HepG2 (cell line): ENCODE results near the gene LIPA. TPM values are rescaled to one million over a fixed set of nuclear protein-coding genes. Genes with fewer than 3 reads are reported as not detected.

Experiments used
- CEBPG ChIP-seq: IDR thresholded peaks from 2 replicates; pipeline ENCODE4 v1.6.1; 2016
- FLYWCH1 ChIP-seq: sonication (generic); formaldehyde crosslinking; IDR thresholded peaks from 2 replicates; pipeline ENCODE4 v1.8.1; 2023; ENCODE audit warnings: mild to moderate bottlenecking, missing genetic modification reagents
- GTF2F1 ChIP-seq: fragments of 150-350 bp; IDR thresholded peaks from 2 replicates; pipeline ENCODE4 v1.6.1; 2014; ENCODE audit warnings: low read length
- HDAC6 ChIP-seq: fragments of 200-600 bp; sonication (generic); IDR thresholded peaks from 2 replicates; pipeline ENCODE4 v1.7.0; 2017; ENCODE audit warnings: mild to moderate bottlenecking, antibody characterized with exemption, low read length, low read depth
- HNRNPH1 ChIP-seq: fragments of 200-400 bp; formaldehyde crosslinking; optimal IDR thresholded peaks from 2 replicates; pipeline ENCODE3; 2017; ENCODE audit warnings: mild to moderate bottlenecking, low read depth, low read length
- HNRNPL ChIP-seq: fragments of 200-400 bp; formaldehyde crosslinking; IDR thresholded peaks from 2 replicates; pipeline ENCODE4 v1.6.1; 2017; ENCODE audit warnings: mild to moderate bottlenecking, low read depth, low read length
- HOXA3 ChIP-seq: sonication (generic); formaldehyde crosslinking; IDR thresholded peaks from 2 replicates; pipeline ENCODE4 v1.5.0; 2020; ENCODE audit warnings: missing genetic modification reagents
- JUN ChIP-seq: sonication (generic); formaldehyde crosslinking; IDR thresholded peaks from 2 replicates; pipeline ENCODE4 v1.4.0; 2020; ENCODE audit warnings: mild to moderate bottlenecking, missing genetic modification reagents
- MTA1 ChIP-seq: sonication (generic); formaldehyde crosslinking; IDR thresholded peaks from 2 replicates; pipeline ENCODE4 v1.4.0; 2020; ENCODE audit warnings: missing genetic modification reagents, mild to moderate bottlenecking, borderline replicate concordance
- MZF1 ChIP-seq: sonication (generic); formaldehyde crosslinking; IDR thresholded peaks from 2 replicates; pipeline ENCODE4 v1.8.1; 2023; ENCODE audit warnings: mild to moderate bottlenecking, missing genetic modification reagents, borderline replicate concordance
- POLR2AphosphoS2 ChIP-seq: IDR thresholded peaks from 2 replicates; pipeline ENCODE4 v1.6.1; 2011; ENCODE audit warnings: low read depth, low read length, improper control_type of control experiment
- PRPF4 ChIP-seq: fragments of 200-400 bp; formaldehyde crosslinking; IDR thresholded peaks from 2 replicates; pipeline ENCODE4 v1.6.1; 2016; ENCODE audit warnings: low read length, low read depth; ENCODE audit not compliant: poor library complexity, severe bottlenecking
- RARA ChIP-seq: IDR thresholded peaks from 2 replicates; pipeline ENCODE4 v1.6.1; 2016; ENCODE audit warnings: missing genetic modification reagents, missing compliant biosample characterization
- REL ChIP-seq: sonication (generic); formaldehyde crosslinking; conservative IDR thresholded peaks from 2 replicates; pipeline ENCODE4 v1.8.0; 2022; ENCODE audit warnings: mild to moderate bottlenecking, missing genetic modification reagents, moderate library complexity
- RXRA ChIP-seq: sonication (generic); formaldehyde crosslinking; IDR thresholded peaks from 2 replicates; pipeline ENCODE4 v1.5.1; 2020; ENCODE audit warnings: missing genetic modification reagents
- SNAI1 ChIP-seq: sonication (generic); formaldehyde crosslinking; IDR thresholded peaks from 2 replicates; pipeline ENCODE4 v1.5.0; 2020; ENCODE audit warnings: mild to moderate bottlenecking, missing genetic modification reagents, borderline replicate concordance
- SOX13 ChIP-seq, 3 experiments: fragments of 450-650 bp in 1 of 3; sonication (generic) in 1 of 3; formaldehyde crosslinking in 1 of 3; IDR thresholded peaks in 2 of 3; conservative IDR thresholded peaks in 1 of 3; 2 replicates each; pipeline versions ENCODE4 v1.5.0 to v1.6.1; 2016 to 2020; ENCODE audit warnings: antibody characterized with exemption in 1 of 3, mild to moderate bottlenecking in 1 of 3, missing compliant biosample characterization in 1 of 3, missing genetic modification reagents in 1 of 3, moderate library complexity in 1 of 3
- TCF12 ChIP-seq, 2 experiments: fragments of 450-650 bp in 1 of 2; sonication (generic) in 1 of 2; formaldehyde crosslinking in 1 of 2; IDR thresholded peaks; 2 replicates each; pipeline versions ENCODE4 v1.6.1 to v1.8.0; 2017 to 2022; ENCODE audit warnings: antibody characterized with exemption in 1 of 2, mild to moderate bottlenecking in 1 of 2, missing genetic modification reagents in 1 of 2, moderate library complexity in 1 of 2
- YY1 ChIP-seq: IDR thresholded peaks from 2 replicates; pipeline ENCODE4 v1.6.1; 2011; ENCODE audit warnings: low read length, low read depth, moderate library complexity, mild to moderate bottlenecking; ENCODE audit not compliant: insufficient read depth, insufficient replicate concordance
- ZBTB1 ChIP-seq: sonication (generic); formaldehyde crosslinking; IDR thresholded peaks from 2 replicates; pipeline ENCODE4 v1.4.0; 2020; ENCODE audit warnings: missing genetic modification reagents, borderline replicate concordance
- ZFP41 ChIP-seq: sonication (generic); formaldehyde crosslinking; IDR thresholded peaks from 2 replicates; pipeline ENCODE4 v1.4.0; 2020; ENCODE audit warnings: mild to moderate bottlenecking, missing genetic modification reagents, borderline replicate concordance
- ZFYVE20 ChIP-seq: sonication (generic); formaldehyde crosslinking; IDR thresholded peaks from 2 replicates; pipeline ENCODE4 v1.8.0; 2023; ENCODE audit warnings: low read depth, mild to moderate bottlenecking, moderate library complexity, missing genetic modification reagents, borderline replicate concordance
- ZHX2 ChIP-seq, 2 experiments: sonication (generic) in 1 of 2; formaldehyde crosslinking in 1 of 2; IDR thresholded peaks; 2 replicates each; pipeline versions ENCODE4 v1.6.1 to v1.9.0; 2014 to 2022; ENCODE audit warnings: antibody characterized with exemption in 1 of 2, borderline replicate concordance in 1 of 2, inconsistent platforms in 1 of 2, low read depth in 1 of 2, missing genetic modification reagents in 1 of 2
- ZMAT5 ChIP-seq: sonication (generic); formaldehyde crosslinking; IDR thresholded peaks from 2 replicates; pipeline ENCODE4 v1.5.0; 2020; ENCODE audit warnings: mild to moderate bottlenecking, low read depth, missing genetic modification reagents, borderline replicate concordance
- ZNF850 ChIP-seq: sonication (generic); formaldehyde crosslinking; conservative IDR thresholded peaks from 2 replicates; pipeline ENCODE4 v1.9.0; 2021; ENCODE audit warnings: mild to moderate bottlenecking, missing genetic modification reagents
- polyA plus RNA-seq, 8 experiments: library from polyadenylated mRNA; depleted of rRNA in 3 of 8; stranded (reverse) in 7 of 8; unstranded in 1 of 8; fragments of >200 nt; fragmentation: Illumina TruSeq in 4 of 8; extraction: Trizol in 4 of 8; gene quantifications; 2 replicates each; pipeline versions ENCODE4 v1.2.1 to v1.2.3, GENCODE V29; 2011 to 2016; ENCODE audit warnings: low read depth in 4 of 8, missing spikeins in 1 of 8, mixed read lengths in 1 of 8; ENCODE audit not compliant: insufficient read depth in 1 of 8
- total RNA-seq, 5 experiments: library from RNA; depleted of rRNA; stranded (reverse); fragments of >200 nt; fragmentation: Illumina TruSeq; extraction: Trizol; gene quantifications; 2 replicates each; pipeline ENCODE4 v1.2.3, GENCODE V29; 2016; ENCODE audit warnings: low read depth in 1 of 5

The LIPA gene
- total and polyA plus RNA-seq, 2 of the 13 experiments (the other 11 are each of a cell fraction or from before 2014, with no cell fraction given) = 57.1 to 79.5 TPM

GRCh38 chr10:89278034-89278535, 26.5 kb upstream of the LIPA start (continued):
- peak; percentile 43; the same call in 1 of the 2 replicates for TF ChIP-seq RARA
- TF ChIP-seq MTA1 (CRISPR knock-in tag) = no peak
- TF ChIP-seq HDAC6 = no peak
- TF ChIP-seq YY1 = no peak
- TF ChIP-seq HNRNPL = no peak
- no peak for TF ChIP-seq REL
- TF ChIP-seq SOX13 (IDR thresholded peaks at IDR 0.05) = no peak
- TF ChIP-seq SOX13 (CRISPR knock-in tag; conservative IDR thresholded peaks at IDR 0.05 in 1 of 2, IDR thresholded peaks at IDR 0.05 in 1 of 2) = 0 out of 4 replicates have a peak, but pooled peaks of 1 of the 2 experiments have one; percentile 21
- no peak for TF ChIP-seq ZMAT5 (CRISPR knock-in tag)
- TF ChIP-seq ZNF850 (CRISPR knock-in tag) = no peak
- no peak for TF ChIP-seq ZBTB1 (CRISPR knock-in tag)
- no peak for TF ChIP-seq FLYWCH1 (CRISPR knock-in tag)
- no peak for TF ChIP-seq POLR2AphosphoS2
- TF ChIP-seq TCF12 (IDR thresholded peaks at IDR 0.05) = no peak
- no peak for TF ChIP-seq TCF12 (CRISPR knock-in tag; IDR thresholded peaks at IDR 0.05)
- no peak for TF ChIP-seq SNAI1 (CRISPR knock-in tag)
- TF ChIP-seq ZFP41 (CRISPR knock-in tag) = no peak
- no peak for TF ChIP-seq HNRNPH1
- no peak for TF ChIP-seq GTF2F1
- no peak for TF ChIP-seq RXRA
- TF ChIP-seq PRPF4 = no peak
- no peak for TF ChIP-seq ZHX2 (IDR thresholded peaks at IDR 0.05; ENCODE audit: low read depth)
- TF ChIP-seq ZHX2 (CRISPR knock-in tag; IDR thresholded peaks at IDR 0.05; ENCODE audit: borderline replicate concordance) = no peak
- no peak for TF ChIP-seq MZF1
- no peak for TF ChIP-seq HOXA3 (CRISPR knock-in tag)
- TF ChIP-seq CEBPG (CRISPR knock-in tag) = no peak
- TF ChIP-seq JUN (CRISPR knock-in tag) = no peak
- no peak for TF ChIP-seq ZFYVE20 (CRISPR knock-in tag)
